H9 (cell line): ENCODE data around the gene HCFC1. TPM values are rescaled to one million over a fixed set of nuclear protein-coding genes. Genes with fewer than 3 reads are reported as not detected.

ENCODE experiments used
- DNase-seq: peaks from one replicate; pipeline ENCODE4 v3.0.0-alpha.2; 2017
- H2AFZ ChIP-seq: one replicate; pipeline ENCODE4 v1.6.1; 2013; ENCODE audit warnings: mild to moderate bottlenecking, low read length, control low read depth, moderate library complexity
- H2AK5ac ChIP-seq: 2 replicates; pipeline ENCODE4 v1.6.1; 2013; ENCODE audit warnings: low read length, control low read depth, mixed read lengths; ENCODE audit not compliant: insufficient read length
- H2BK120ac ChIP-seq: one replicate; pipeline ENCODE4 v1.6.1; 2013; ENCODE audit warnings: low read depth, mild to moderate bottlenecking, low read length, control low read depth, inconsistent platforms; ENCODE audit not compliant: poor library complexity, severe bottlenecking
- H2BK12ac ChIP-seq: 2 replicates; pipeline ENCODE4 v1.6.1; 2013; ENCODE audit warnings: low read length, control low read depth, mixed read lengths, low read depth; ENCODE audit not compliant: insufficient read length
- H2BK15ac ChIP-seq: 2 replicates; pipeline ENCODE4 v1.6.1; 2013; ENCODE audit warnings: low read depth, low read length, control low read depth
- H2BK20ac ChIP-seq: one replicate; pipeline ENCODE4 v1.6.1; 2013; ENCODE audit warnings: low read depth, mild to moderate bottlenecking, low read length, control low read depth, inconsistent platforms; ENCODE audit not compliant: poor library complexity, severe bottlenecking
- H2BK5ac ChIP-seq: 2 replicates; pipeline ENCODE4 v1.6.1; 2013; ENCODE audit warnings: low read length, control low read depth, mixed read lengths; ENCODE audit not compliant: insufficient read length
- H3K14ac ChIP-seq: 2 replicates; pipeline ENCODE4 v1.6.1; 2013; ENCODE audit warnings: low read length, control low read depth; ENCODE audit not compliant: insufficient read depth
- H3K18ac ChIP-seq: 2 replicates; pipeline ENCODE4 v1.6.1; 2013; ENCODE audit warnings: low read depth, mild to moderate bottlenecking, mixed read lengths, low read length, control low read depth; ENCODE audit not compliant: insufficient read length
- H3K23ac ChIP-seq: 2 replicates; pipeline ENCODE4 v1.6.1; 2013; ENCODE audit warnings: low read length, control low read depth, mixed read lengths, low read depth; ENCODE audit not compliant: insufficient read length
- H3K23me2 ChIP-seq: 2 replicates; pipeline ENCODE4 v1.6.1; 2013; ENCODE audit warnings: low read depth, mild to moderate bottlenecking, mixed read lengths, low read length, control low read depth; ENCODE audit not compliant: insufficient read length, poor library complexity, severe bottlenecking
- H3K27ac ChIP-seq: 2 replicates; pipeline ENCODE4 v1.5.1; 2013; ENCODE audit warnings: low read length, control low read depth, mixed read lengths, low read depth; ENCODE audit not compliant: insufficient read length
- H3K27me3 ChIP-seq: 2 replicates; pipeline ENCODE4 v1.6.1; 2013; ENCODE audit warnings: low read length, control low read depth, inconsistent platforms; ENCODE audit not compliant: insufficient read depth
- H3K4ac ChIP-seq: 2 replicates; pipeline ENCODE4 v1.6.1; 2013; ENCODE audit warnings: low read depth, mild to moderate bottlenecking, control low read depth, inconsistent platforms, low read length, moderate library complexity
- H3K4me1 ChIP-seq: 2 replicates; pipeline ENCODE4 v1.6.1; 2013; ENCODE audit warnings: low read length, control low read depth, inconsistent platforms; ENCODE audit not compliant: insufficient read depth
- H3K4me2 ChIP-seq: 2 replicates; pipeline ENCODE4 v1.6.1; 2013; ENCODE audit warnings: low read length, control low read depth, mixed read lengths; ENCODE audit not compliant: insufficient read length, insufficient read depth
- H3K56ac ChIP-seq: 2 replicates; pipeline ENCODE4 v1.6.1; 2013; ENCODE audit warnings: low read depth, mild to moderate bottlenecking, mixed read lengths, low read length, control low read depth; ENCODE audit not compliant: insufficient read length
- H3K79me1 ChIP-seq: 2 replicates; pipeline ENCODE4 v1.6.1; 2013; ENCODE audit warnings: low read depth, mild to moderate bottlenecking, moderate library complexity, low read length, control low read depth, inconsistent platforms; ENCODE audit not compliant: insufficient read depth, poor library complexity, severe bottlenecking
- H3K79me2 ChIP-seq: 2 replicates; pipeline ENCODE4 v1.6.1; 2013; ENCODE audit warnings: low read length, control low read depth, inconsistent platforms; ENCODE audit not compliant: insufficient read depth
- H3K9ac ChIP-seq: 2 replicates; pipeline ENCODE4 v1.6.1; 2013; ENCODE audit warnings: low read length, control low read depth, mixed read lengths; ENCODE audit not compliant: insufficient read length; ENCODE audit errors: extremely low read depth
- H3K9me3 ChIP-seq: one replicate; pipeline ENCODE4 v1.6.1; 2013; ENCODE audit warnings: low read depth, low read length, inconsistent platforms; ENCODE audit not compliant: control insufficient read depth
- H3T11ph ChIP-seq: one replicate; pipeline ENCODE4 v1.6.1; 2013; ENCODE audit warnings: mild to moderate bottlenecking, low read length, control low read depth, inconsistent platforms
- H4K20me1 ChIP-seq: one replicate; pipeline ENCODE4 v1.6.1; 2013; ENCODE audit not compliant: control insufficient read depth, insufficient read length, insufficient read depth
- H4K5ac ChIP-seq: 2 replicates; pipeline ENCODE4 v1.6.1; 2013; ENCODE audit warnings: low read depth, mild to moderate bottlenecking, mixed read lengths, low read length, control low read depth; ENCODE audit not compliant: insufficient read length
- H4K8ac ChIP-seq: replicated peaks from 2 replicates; pipeline ENCODE4 v1.6.1; 2013; ENCODE audit warnings: low read length, control low read depth, mixed read lengths, low read depth; ENCODE audit not compliant: insufficient read length
- H4K91ac ChIP-seq: 2 replicates; pipeline ENCODE4 v1.6.1; 2013; ENCODE audit warnings: low read depth, mild to moderate bottlenecking, moderate library complexity, mixed read lengths, low read length, control low read depth; ENCODE audit not compliant: insufficient read length
- H3K27ac Mint-ChIP-seq, 3 experiments: 2 replicates in 2 of 3; 3 replicates in 1 of 3; pipeline ENCODE4 v1.8.0; 2020 to 2021; ENCODE audit warnings: mixed read lengths in 3 of 3, mild to moderate bottlenecking in 1 of 3, moderate library complexity in 1 of 3
- H3K27me3 Mint-ChIP-seq: 2 replicates; pipeline ENCODE4 v1.8.0; 2021; ENCODE audit warnings: low read depth, mild to moderate bottlenecking, moderate library complexity, mixed read lengths
- H3K36me3 Mint-ChIP-seq, 3 experiments: 2 replicates in 2 of 3; 3 replicates in 1 of 3; pipeline ENCODE4 v1.8.0; 2020 to 2021; ENCODE audit warnings: low read depth in 3 of 3, mixed read lengths in 3 of 3; ENCODE audit not compliant: insufficient read depth in 1 of 3
- H3K4me1 Mint-ChIP-seq, 2 experiments: 2 replicates each; pipeline ENCODE4 v1.8.0; 2020; ENCODE audit warnings: mixed read lengths in 2 of 2
- H3K4me3 Mint-ChIP-seq, 2 experiments: 2 replicates in 1 of 2; 3 replicates in 1 of 2; pipeline ENCODE4 v1.8.0; 2020 to 2021; ENCODE audit warnings: mild to moderate bottlenecking in 2 of 2, mixed read lengths in 2 of 2, moderate library complexity in 1 of 2
- H3K9me3 Mint-ChIP-seq, 2 experiments: 2 replicates in 1 of 2; 3 replicates in 1 of 2; pipeline ENCODE4 v1.8.0; 2020; ENCODE audit warnings: mild to moderate bottlenecking in 2 of 2, mixed read lengths in 2 of 2, moderate library complexity in 1 of 2
- WGBS: extraction: QIAGEN DNeasy Blood & Tissue Kit; methylation state at CpG from one replicate; pipeline ENCODE4 v1.1.7; 2013; ENCODE audit warnings: missing lambda C conversion rate, low lambda C conversion rate, mixed read lengths; ENCODE audit not compliant: insufficient read length; ENCODE audit errors: extremely low coverage; 5-methylcytosine and 5-hydroxymethylcytosine counted together
- total RNA-seq: library from RNA; stranded (reverse); gene quantifications from 2 replicates; pipeline ENCODE4 v1.2.1, GENCODE V29; 2021
- TF ChIP-seq, protein P1 (sequence below): fragments of 200-600 bp; sonication (generic); conservative IDR thresholded peaks from 3 replicates; pipeline ENCODE4 v1.8.0; 2021; ENCODE audit warnings: antibody characterized with exemption, mild to moderate bottlenecking

Gene HCFC1
- total RNA-seq, 1 experiment from 2014 or later: 144 TPM

- no peak overlapping the region for H3K4ac ChIP-seq
- WGBS: no CpG with 5 or more reads among the region's 17 CpGs
- H3K9me3 Mint-ChIP-seq: peaks cover 59 to 68% of the 10 kb centered on the region in 2 experiments
Observed at GRCh38 chrX:153913211-153913610, 58.4 kb downstream of the HCFC1 start.

More at GRCh38 chrX:153913211-153913610, 58.4 kb downstream of the HCFC1 start:
- Mint-ChIP-seq H3K4me3 (no peak overlapping the region), H3K27ac (no peak overlapping the region), H3K36me3 (peaks cover 7 to 47% (median 32%) of the 10 kb centered on the region in 3 experiments), H3K27me3 (no peaks in the 10 kb centered on the region), H3K4me1 (0 out of 4 replicates have a peak, but pooled peaks cover 0 to 3% of the 10 kb centered on the region in 2 experiments)
- Histone ChIP-seq H3K23me2 (no peaks in the 10 kb centered on the region), H2BK20ac (no peak overlapping the region), H3K9me3 (peaks cover 17% of the 10 kb centered on the region), H2AK5ac (no peak overlapping the region), H3K9ac (no peak overlapping the region), H2BK5ac (no peak overlapping the region), H4K20me1 (no peaks in the 10 kb centered on the region), H3K23ac (no peak overlapping the region), H3K79me1 (no peaks in the 10 kb centered on the region), H2BK15ac (no peak overlapping the region), H4K8ac (no peak overlapping the region), H2AFZ (no peak overlapping the region), H3T11ph (no peak overlapping the region), H3K18ac (no peak overlapping the region), H3K27me3 (no peaks in the 10 kb centered on the region), H3K4me2 (no peak overlapping the region), H3K79me2 (no peaks in the 10 kb centered on the region), H3K56ac (no peak overlapping the region), H2BK12ac (no peak overlapping the region), H4K5ac (no peak overlapping the region), H3K4me1 (no peaks in the 10 kb centered on the region), H2BK120ac (no peak overlapping the region), H3K14ac (no peak overlapping the region), H3K27ac (no peak overlapping the region), H4K91ac (no peak overlapping the region)
- TF ChIP-seq, protein P1, sequence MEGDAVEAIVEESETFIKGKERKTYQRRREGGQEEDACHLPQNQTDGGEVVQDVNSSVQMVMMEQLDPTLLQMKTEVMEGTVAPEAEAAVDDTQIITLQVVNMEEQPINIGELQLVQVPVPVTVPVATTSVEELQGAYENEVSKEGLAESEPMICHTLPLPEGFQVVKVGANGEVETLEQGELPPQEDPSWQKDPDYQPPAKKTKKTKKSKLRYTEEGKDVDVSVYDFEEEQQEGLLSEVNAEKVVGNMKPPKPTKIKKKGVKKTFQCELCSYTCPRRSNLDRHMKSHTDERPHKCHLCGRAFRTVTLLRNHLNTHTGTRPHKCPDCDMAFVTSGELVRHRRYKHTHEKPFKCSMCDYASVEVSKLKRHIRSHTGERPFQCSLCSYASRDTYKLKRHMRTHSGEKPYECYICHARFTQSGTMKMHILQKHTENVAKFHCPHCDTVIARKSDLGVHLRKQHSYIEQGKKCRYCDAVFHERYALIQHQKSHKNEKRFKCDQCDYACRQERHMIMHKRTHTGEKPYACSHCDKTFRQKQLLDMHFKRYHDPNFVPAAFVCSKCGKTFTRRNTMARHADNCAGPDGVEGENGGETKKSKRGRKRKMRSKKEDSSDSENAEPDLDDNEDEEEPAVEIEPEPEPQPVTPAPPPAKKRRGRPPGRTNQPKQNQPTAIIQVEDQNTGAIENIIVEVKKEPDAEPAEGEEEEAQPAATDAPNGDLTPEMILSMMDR: no peak
- DNase-seq: no peak
